CD4-positive, alpha-beta T cell (primary cell): ENCODE data around the gene PDE4B. TPM values are rescaled to one million over a fixed set of nuclear protein-coding genes. Genes with fewer than 3 reads are reported as not detected.

Source experiments
- ATAC-seq: fragments of 200-7000 bp; cut with Tn5 transposase; one replicate; pipeline ENCODE4 v1.10.0; 2022; ENCODE audit warnings: mild to moderate bottlenecking; ENCODE audit not compliant: poor library complexity
- CTCF ChIA-PET: fragments of 350-600 bp; sonication (Branson Sonifier 250); formaldehyde crosslinking; loops from one replicate; lab custom pipeline; 2021; ENCODE audit warnings: antibody characterized with exemption, inconsistent platforms; lab: Charles Lee
- POLR2A ChIA-PET: fragments of 350-600 bp; sonication (Branson Sonifier 250); formaldehyde crosslinking; loops from one replicate; lab custom pipeline; 2021; ENCODE audit warnings: antibody characterized with exemption, inconsistent platforms; lab: Charles Lee
- DNase-seq, 14 experiments: peaks; one replicate each; pipeline ENCODE4 v3.0.0-alpha.2; 2013 to 2020; ENCODE audit warnings: mixed read lengths in 2 of 14
- H3K27ac ChIP-seq, 2 donors: one replicate each; pipeline versions ENCODE4 v1.5.1 to v1.7.0; 2013; ENCODE audit warnings: low read length in 2 of 2, low read depth in 1 of 2, mild to moderate bottlenecking in 1 of 2
- H3K27me3 ChIP-seq, 2 experiments: 1 replicate in 1 of 2; 2 replicates in 1 of 2; pipeline versions ENCODE4 v1.6.1 to v1.7.0; 2013; ENCODE audit warnings: low read length in 2 of 2, control low read depth in 1 of 2, mild to moderate bottlenecking in 1 of 2, moderate library complexity in 1 of 2; ENCODE audit not compliant: insufficient read depth in 2 of 2, control insufficient read depth in 1 of 2
- H3K36me3 ChIP-seq: one replicate; pipeline ENCODE4 v1.6.1; 2013; ENCODE audit warnings: low read length, control low read depth; ENCODE audit not compliant: insufficient read depth
- H3K4me1 ChIP-seq: one replicate; pipeline ENCODE4 v1.6.1; 2013; ENCODE audit warnings: low read length, control low read depth; ENCODE audit not compliant: insufficient read depth
- H3K4me3 ChIP-seq: one replicate; pipeline ENCODE4 v1.5.1; 2013; ENCODE audit warnings: mild to moderate bottlenecking, low read length, moderate library complexity
- H3K9me3 ChIP-seq, 2 experiments: 1 replicate in 1 of 2; 2 replicates in 1 of 2; pipeline versions ENCODE4 v1.6.1 to v1.7.0; 2013; ENCODE audit warnings: low read length in 2 of 2, mild to moderate bottlenecking in 2 of 2, control low read depth in 1 of 2, moderate library complexity in 1 of 2; ENCODE audit not compliant: control insufficient read depth in 1 of 2, insufficient read depth in 1 of 2
- H3K27ac Mint-ChIP-seq: one replicate; pipeline ENCODE4 v1.8.0; 2020; ENCODE audit warnings: mixed read lengths
- H3K27me3 Mint-ChIP-seq: one replicate; pipeline ENCODE4 v1.8.0; 2021; ENCODE audit warnings: mixed read lengths
- H3K36me3 Mint-ChIP-seq: one replicate; pipeline ENCODE4 v1.8.0; 2021; ENCODE audit warnings: low read depth, mixed read lengths
- H3K4me1 Mint-ChIP-seq: one replicate; pipeline ENCODE4 v1.8.0; 2021; ENCODE audit warnings: low read depth, mixed read lengths
- H3K4me3 Mint-ChIP-seq: one replicate; pipeline ENCODE4 v1.8.0; 2020; ENCODE audit warnings: mild to moderate bottlenecking, mixed read lengths
- H3K9me3 Mint-ChIP-seq: one replicate; pipeline ENCODE4 v1.8.0; 2020; ENCODE audit warnings: mixed read lengths
- CTCF ChIP-seq: fragments of 200-600 bp; IDR thresholded peaks from one replicate; pipeline ENCODE4 v1.8.0; 2022; ENCODE audit warnings: antibody characterized with exemption, mild to moderate bottlenecking
- intact Hi-C, 2 experiments: fragments of 100-400 bp; cut with DNase I in 1 of 2; cut with micrococcal nuclease in 1 of 2; formaldehyde crosslinking; loops; one replicate each; pipeline versions ENCODE4 v1.15.1 to v1.9.0; 2023 to 2025; cut with DNase I, micrococcal nuclease
- total RNA-seq, 174 experiments: library from RNA in 2 of 174; stranded (reverse) in 2 of 174; gene quantifications; one replicate each; pipeline ENCODE4 v1.2.3 and lab custom pipeline; 2021 to 2026

Gene PDE4B
- total RNA-seq, 2 experiments from 2014 or later = 155 to 159 TPM

DNA sequence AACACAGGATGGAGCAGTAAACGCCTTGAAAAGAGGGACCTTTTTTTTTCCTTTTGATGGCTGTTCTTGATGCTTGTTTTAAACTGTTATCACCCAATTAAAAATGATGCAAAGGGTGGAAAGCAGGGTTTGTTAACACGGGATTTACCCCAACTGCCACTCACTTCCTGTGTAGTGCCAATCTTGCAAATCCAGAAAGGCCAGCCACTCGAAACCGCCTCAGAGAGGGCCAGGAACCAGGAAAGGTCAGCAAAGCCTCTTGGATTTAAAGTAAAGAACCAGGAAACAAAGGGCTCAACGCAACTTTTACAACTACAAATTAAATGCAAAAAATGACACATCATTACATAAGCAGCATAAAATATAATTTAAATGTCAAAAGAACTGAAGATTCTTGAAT, 347.4 kb downstream of the PDE4B start:
- Histone ChIP-seq H3K27ac (no peak overlapping the region), H3K4me1 (no peaks in the 10 kb centered on the region), H3K9me3 (no peaks in the 10 kb centered on the region), H3K27me3 (no peaks in the 10 kb centered on the region), H3K4me3 (no peak overlapping the region), H3K36me3 (no peaks in the 10 kb centered on the region)
- ATAC-seq = no peak
- Mint-ChIP-seq H3K36me3 (no peaks in the 10 kb centered on the region), H3K9me3 (no peaks in the 10 kb centered on the region), H3K4me3 (no peak overlapping the region), H3K27me3 (no peaks in the 10 kb centered on the region), H3K4me1 (no peaks in the 10 kb centered on the region), H3K27ac (no peak overlapping the region)
- intact Hi-C loops = no loop called here
- DNase-seq = no peak
- ChIA-PET CTCF (interaction anchor here (0.6 to 0.7 kb wide), 3 partner anchors 12 to 785 kb away, joined by 3 to 9 read pairs (median 4); partner anchors contain the start of genes DNAI4 and MIER1), POLR2A (no interaction called here)
- no peak for TF ChIP-seq CTCF

- Mint-ChIP-seq H3K36me3 (no peaks in the 10 kb centered on the region), H3K27ac (no peak overlapping the region), H3K27me3 (no peaks in the 10 kb centered on the region), H3K4me3 (no peak overlapping the region), H3K4me1 (no peaks in the 10 kb centered on the region), H3K9me3 (no peaks in the 10 kb centered on the region)
- no peaks in the 10 kb centered on the region for H3K9me3 ChIP-seq
- H3K36me3 ChIP-seq = no peaks in the 10 kb centered on the region
- DNase-seq (no peak), ATAC-seq (no peak)
- ChIA-PET POLR2A (no interaction called here), CTCF (no interaction called here)
- TF ChIP-seq CTCF = no peak
- H3K27me3 ChIP-seq = no peaks in the 10 kb centered on the region
- no peak overlapping the region for H3K4me3 ChIP-seq
- intact Hi-C loops = no loop called here
- no peak overlapping the region for H3K27ac ChIP-seq
- H3K4me1 ChIP-seq = no peaks in the 10 kb centered on the region
Measured at GRCh38 chr1:66143651-66144050, 351.0 kb downstream of the PDE4B start.

DNA sequence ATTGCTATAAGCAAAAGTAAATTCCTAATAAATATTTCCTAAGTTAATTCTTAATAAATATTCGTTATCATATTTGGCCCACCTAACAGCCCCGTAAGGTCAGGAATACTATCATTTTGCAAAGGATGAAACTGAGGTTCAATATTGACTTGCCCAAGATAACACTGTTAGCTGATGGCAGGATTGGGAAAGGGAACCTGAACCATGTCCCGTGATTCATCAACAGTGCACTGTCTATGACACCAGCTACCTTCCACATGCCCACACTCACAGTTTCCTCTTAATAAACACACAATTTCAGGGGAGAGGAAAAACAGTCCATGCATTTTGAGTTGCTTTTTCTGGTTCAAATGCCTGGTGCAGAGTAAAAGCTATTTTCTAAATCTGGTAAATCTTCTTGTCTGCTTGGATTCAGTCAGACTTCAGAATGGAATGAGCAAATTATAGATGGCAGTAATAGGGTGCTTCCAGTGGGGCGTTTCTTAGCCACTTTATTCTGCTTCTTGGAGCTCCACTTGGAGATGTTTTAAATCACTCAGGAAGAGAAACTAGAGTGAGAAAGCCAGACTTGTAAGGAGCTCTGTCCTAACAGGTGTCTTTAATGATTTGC, 354.6 kb downstream of the PDE4B start:
- Histone ChIP-seq H3K27me3 (no peaks in the 10 kb centered on the region), H3K4me3 (no peak overlapping the region), H3K4me1 (no peaks in the 10 kb centered on the region), H3K9me3 (no peaks in the 10 kb centered on the region), H3K27ac (no peak overlapping the region), H3K36me3 (no peaks in the 10 kb centered on the region)
- no peak overlapping the region for H3K4me3 Mint-ChIP-seq
- no peak for ATAC-seq
- TF ChIP-seq CTCF = no peak
- ChIA-PET CTCF (interaction anchor here (1.8 kb wide), 1 partner anchor 21 kb away, joined by 3 read pairs; no protein-coding TSS in a partner anchor), POLR2A (no interaction called here)
- no peaks in the 10 kb centered on the region for H3K4me1 Mint-ChIP-seq
- no peaks in the 10 kb centered on the region for H3K9me3 Mint-ChIP-seq
- no peak for DNase-seq
- H3K27me3 Mint-ChIP-seq = peaks cover 9% of the 10 kb centered on the region
- no peak overlapping the region for H3K27ac Mint-ChIP-seq
- intact Hi-C loops = loop anchor here in 1 of 2 experiments (5.0 kb wide), 1 partner anchor 130 kb away; no protein-coding TSS in a partner anchor
- H3K36me3 Mint-ChIP-seq = no peaks in the 10 kb centered on the region
